ENCODE results near the gene PDCD1.
"Not testable (repeated sequence)": the region's sequence is repeated elsewhere in the genome, so short reads cannot be mapped to it uniquely, and the experiment has no call there.

PDCD1 gene

GRCh38 chr2:241804326-241805229 is 54.1 kb downstream of the PDCD1 start:
- H3K27ac ChIP-seq: no peak overlapping the region
- no peak for TF ChIP-seq ZFX (IDR thresholded peaks at IDR 0.05; ENCODE audit: borderline replicate concordance)
- TF ChIP-seq CTCF (IDR thresholded peaks at IDR 0.05): no peak

GRCh38 chr2:241803387-241804325 is 55.0 kb downstream of the PDCD1 start:
- no peak for TF ChIP-seq ZFX (IDR thresholded peaks at IDR 0.05; ENCODE audit: borderline replicate concordance)
- no peak for TF ChIP-seq CTCF (IDR thresholded peaks at IDR 0.05)
- no peak overlapping the region for H3K27ac ChIP-seq

- no peak for TF ChIP-seq ZFX (IDR thresholded peaks at IDR 0.05; ENCODE audit: borderline replicate concordance)
- no peak for TF ChIP-seq CTCF (IDR thresholded peaks at IDR 0.05)
- H3K27ac ChIP-seq: no peak overlapping the region
These were observed 56.0 kb downstream of the PDCD1 start for GRCh38 chr2:241802421-241803318.

- H3K27ac ChIP-seq: no peak overlapping the region
- TF ChIP-seq CTCF (IDR thresholded peaks at IDR 0.05) (no peak), ZFX (IDR thresholded peaks at IDR 0.05; ENCODE audit: borderline replicate concordance) (no peak)
These were observed 56.9 kb downstream of the PDCD1 start for GRCh38 chr2:241801611-241802420.

GRCh38 chr2:241800198-241800903 is 58.3 kb downstream of the PDCD1 start:
- H3K27ac ChIP-seq: not testable (repeated sequence)
